ENCODE results near the gene TNKS1BP1.

Gene TNKS1BP1

GRCh38 chr11:57325735-57326048 is 940 bp upstream of the TNKS1BP1 start:
- no peak for DNase-seq

- DNase-seq, result peak; percentile 48
Observed at GRCh38 chr11:57324154-57324885, 432 bp downstream of the TNKS1BP1 start.

- DNase-seq, result no peak
Observed at GRCh38 chr11:57323855-57324153, 948 bp downstream of the TNKS1BP1 start.

GRCh38 chr11:57323167-57323854 is 1.4 kb downstream of the TNKS1BP1 start:
- DNase-seq, result peak; percentile 34

- peak; percentile 99 for DNase-seq
Observed at GRCh38 chr11:57322256-57323166, 2.2 kb downstream of the TNKS1BP1 start.

- peak; percentile 12 for DNase-seq
Observed at GRCh38 chr11:57321388-57322255, 3.1 kb downstream of the TNKS1BP1 start.

- DNase-seq, result no peak
Observed at GRCh38 chr11:57320719-57321387, 3.9 kb downstream of the TNKS1BP1 start.

- DNase-seq, result no peak
Observed at GRCh38 chr11:57320067-57320718, 4.6 kb downstream of the TNKS1BP1 start.

- peak; percentile 45 for DNase-seq
Observed at GRCh38 chr11:57318178-57318577, 6.6 kb downstream of the TNKS1BP1 start.

- no peak for DNase-seq
Observed at GRCh38 chr11:57316017-57316416, 8.7 kb downstream of the TNKS1BP1 start.

- DNase-seq, result peak; percentile 73
Observed at GRCh38 chr11:57315491-57315890, 9.3 kb downstream of the TNKS1BP1 start.

- DNase-seq, result no peak
Observed at GRCh38 chr11:57314221-57314973, 10.4 kb downstream of the TNKS1BP1 start.

- DNase-seq, result no peak
Observed at GRCh38 chr11:57313788-57314135, 11.0 kb downstream of the TNKS1BP1 start.

GRCh38 chr11:57313071-57313787 is 11.5 kb downstream of the TNKS1BP1 start:
- no peak for DNase-seq

GRCh38 chr11:57312511-57313021 is 12.2 kb downstream of the TNKS1BP1 start:
- no peak for DNase-seq

- DNase-seq, result peak; percentile 97
Observed at GRCh38 chr11:57311109-57311936, 13.4 kb downstream of the TNKS1BP1 start.

GRCh38 chr11:57310630-57311086 is 14.1 kb downstream of the TNKS1BP1 start:
- DNase-seq, result peak; percentile 9

- DNase-seq, result no peak
Observed at GRCh38 chr11:57310091-57310490, 14.7 kb downstream of the TNKS1BP1 start.

Measured in fibroblast of upper back skin (primary cell).